HepG2 (cell line): ENCODE measurements around the gene CDYL2. TPM values are rescaled to one million over a fixed set of nuclear protein-coding genes. Genes with fewer than 3 reads are reported as not detected.

Experiments used
- ATAC-seq: fragments of 200-7000 bp; cut with Tn5 transposase; 3 replicates; pipeline ENCODE4 v1.9.1; 2020; ENCODE audit warnings: mild to moderate bottlenecking, moderate library complexity
- BruUV-seq: library from RNA; stranded (reverse); fragments of 400-500 nt; replicated peaks from 2 replicates; lab custom pipeline; 2021; lab: Mats Ljungman, UMichigan
- CTCF ChIA-PET: fragments of 300-600 bp; formaldehyde crosslinking; extraction: SDS; loops from one replicate; lab custom pipeline; 2021; ENCODE audit warnings: low total read pairs, inconsistent platforms, low intra/inter-chr PET ratio; lab: Yijun Ruan, JAX
- POLR2A ChIA-PET: fragments of 350-600 bp; sonication (Branson Sonifier 250); formaldehyde crosslinking; loops from one replicate; lab custom pipeline; 2020; ENCODE audit warnings: antibody characterized with exemption, inconsistent platforms; lab: Yijun Ruan, JAX
- DNase-seq: peaks from one replicate; pipeline ENCODE4 v3.0.0-alpha.2; 2015; ENCODE audit warnings: low spot score
- FAIRE-seq: peaks from 3 replicates; lab custom pipeline; 2011; peaks lifted over from hg19 to GRCh38; lab: Jason Lieb, UNC
- H2AFZ ChIP-seq: one replicate; pipeline ENCODE4 v1.6.1; 2011; ENCODE audit warnings: low read length, inconsistent platforms
- H3K27ac ChIP-seq: fragments of 300-600 bp; 3 replicates; pipeline ENCODE4 v1.8.0; 2011; ENCODE audit warnings: mixed run types, mild to moderate bottlenecking, mixed read lengths, low read length, inconsistent platforms; ENCODE audit not compliant: insufficient read depth; ENCODE audit errors: extremely low read length
- H3K27me3 ChIP-seq, 2 experiments: fragments of 200-600 bp in 1 of 2; 2 replicates in 1 of 2; 3 replicates in 1 of 2; pipeline versions ENCODE4 v1.6.0 to v1.8.0; 2011; ENCODE audit warnings: low read length in 2 of 2, mild to moderate bottlenecking in 2 of 2, moderate library complexity in 2 of 2, inconsistent platforms in 1 of 2; ENCODE audit not compliant: insufficient read depth in 2 of 2, control insufficient read depth in 1 of 2
- H3K36me3 ChIP-seq, 2 experiments: fragments of 200-600 bp in 1 of 2; replicated peaks in 1 of 2; 2 replicates in 1 of 2; 3 replicates in 1 of 2; pipeline versions ENCODE4 v1.5.1 to v1.8.0; 2011; ENCODE audit warnings: low read length in 2 of 2, inconsistent platforms in 1 of 2; ENCODE audit not compliant: insufficient read depth in 2 of 2, control insufficient read depth in 1 of 2
- H3K4me1 ChIP-seq: 2 replicates; pipeline ENCODE4 v1.5.1; 2012; ENCODE audit warnings: low read length, inconsistent platforms; ENCODE audit not compliant: insufficient read depth
- H3K4me2 ChIP-seq: 2 replicates; pipeline ENCODE4 v1.6.0; 2011; ENCODE audit warnings: low read depth, low read length, inconsistent platforms
- H3K4me3 ChIP-seq, 3 experiments: fragments of 200-600 bp in 1 of 3; sonication (generic), shearing (Covaris generic) in 1 of 3; replicated peaks in 1 of 3; 2 replicates each; pipeline ENCODE4 v1.5.1; 2011 to 2016; ENCODE audit warnings: low read length in 3 of 3, inconsistent platforms in 2 of 3, low read depth in 2 of 3, mild to moderate bottlenecking in 2 of 3, control low read depth in 1 of 3, mixed read lengths in 1 of 3; ENCODE audit not compliant: insufficient read depth in 1 of 3
- H3K79me2 ChIP-seq: one replicate; pipeline ENCODE4 v1.6.1; 2011; ENCODE audit warnings: low read length, inconsistent platforms; ENCODE audit not compliant: insufficient read depth
- H3K9ac ChIP-seq: 2 replicates; pipeline ENCODE4 v1.6.0; 2011; ENCODE audit warnings: mild to moderate bottlenecking, low read depth, low read length, inconsistent platforms; ENCODE audit not compliant: insufficient read depth
- H3K9me3 ChIP-seq: 2 replicates; pipeline ENCODE4 v1.5.1; 2012; ENCODE audit warnings: mild to moderate bottlenecking, low read length
- H4K20me1 ChIP-seq: 2 replicates; pipeline ENCODE4 v1.6.0; 2011; ENCODE audit warnings: inconsistent platforms, mild to moderate bottlenecking, low read length, moderate library complexity; ENCODE audit not compliant: insufficient read depth
- ARNT2 ChIP-seq: sonication (generic); formaldehyde crosslinking; IDR thresholded peaks from 2 replicates; pipeline ENCODE4 v1.8.0; 2022; ENCODE audit warnings: mild to moderate bottlenecking, low read depth, missing genetic modification reagents, moderate library complexity
- ATF7 ChIP-seq, 2 experiments: fragments of 450-650 bp in 1 of 2; sonication (generic) in 1 of 2; formaldehyde crosslinking in 1 of 2; IDR thresholded peaks; 2 replicates each; pipeline versions ENCODE4 v1.4.0 to v1.6.1; 2016 to 2020; ENCODE audit warnings: antibody characterized with exemption in 1 of 2, mild to moderate bottlenecking in 1 of 2, missing genetic modification reagents in 1 of 2
- CREBL2 ChIP-seq: sonication (generic); formaldehyde crosslinking; IDR thresholded peaks from 2 replicates; pipeline ENCODE4 v1.8.1; 2023; ENCODE audit warnings: missing genetic modification reagents, mild to moderate bottlenecking, borderline replicate concordance
- GMEB2 ChIP-seq: IDR thresholded peaks from 2 replicates; pipeline ENCODE4 v1.6.1; 2016; ENCODE audit warnings: missing biosample characterization, missing genetic modification reagents, low read depth
- HDAC2 ChIP-seq: sonication (generic); formaldehyde crosslinking; IDR thresholded peaks from 2 replicates; pipeline ENCODE4 v1.4.0; 2020; ENCODE audit warnings: missing genetic modification reagents
- NFE2L1 ChIP-seq: sonication (generic); formaldehyde crosslinking; IDR thresholded peaks from 2 replicates; pipeline ENCODE4 v1.4.0; 2020; ENCODE audit warnings: missing genetic modification reagents, mild to moderate bottlenecking, borderline replicate concordance
- PAF1 ChIP-seq: IDR thresholded peaks from 2 replicates; pipeline ENCODE4 v1.6.1; 2016; ENCODE audit warnings: missing genetic modification reagents, missing compliant biosample characterization
- SP4 ChIP-seq: sonication (generic); formaldehyde crosslinking; IDR thresholded peaks from 2 replicates; pipeline ENCODE4 v1.8.1; 2023; ENCODE audit warnings: mild to moderate bottlenecking, missing genetic modification reagents
- TAF15 ChIP-seq: fragments of 200-400 bp; formaldehyde crosslinking; IDR thresholded peaks from one replicate; pipeline ENCODE4 v1.6.1; 2018; ENCODE audit warnings: mild to moderate bottlenecking, low read depth, low read length; ENCODE audit not compliant: poor library complexity, severe bottlenecking
- THYN1 ChIP-seq: sonication (generic); formaldehyde crosslinking; IDR thresholded peaks from 2 replicates; pipeline ENCODE4 v1.8.1; 2023; ENCODE audit warnings: low read depth, mild to moderate bottlenecking, moderate library complexity, missing genetic modification reagents, borderline replicate concordance
- ZNF264 ChIP-seq: sonication (generic); formaldehyde crosslinking; IDR thresholded peaks from 2 replicates; pipeline ENCODE4 v1.4.0; 2020; ENCODE audit warnings: missing genetic modification reagents
- ZNF510 ChIP-seq: sonication (generic); formaldehyde crosslinking; IDR thresholded peaks from 2 replicates; pipeline ENCODE4 v1.4.0; 2020; ENCODE audit warnings: low read depth, mild to moderate bottlenecking, missing genetic modification reagents
- ZNF552 ChIP-seq: sonication (generic); formaldehyde crosslinking; IDR thresholded peaks from 2 replicates; pipeline ENCODE4 v1.9.0; 2022; ENCODE audit warnings: missing genetic modification reagents, mild to moderate bottlenecking, borderline replicate concordance
- ZNF639 ChIP-seq: conservative IDR thresholded peaks from 2 replicates; pipeline ENCODE4 v1.6.1; 2018; ENCODE audit warnings: missing genetic modification reagents
- ZNF704 ChIP-seq: sonication (generic); formaldehyde crosslinking; IDR thresholded peaks from 2 replicates; pipeline ENCODE4 v1.8.1; 2023; ENCODE audit warnings: mild to moderate bottlenecking, inconsistent platforms, moderate library complexity, missing genetic modification reagents, borderline replicate concordance
- ZNF770 ChIP-seq: sonication (generic); formaldehyde crosslinking; IDR thresholded peaks from 2 replicates; pipeline ENCODE4 v1.5.0; 2020; ENCODE audit warnings: mild to moderate bottlenecking, missing genetic modification reagents
- ZNF777 ChIP-seq: sonication (generic); formaldehyde crosslinking; IDR thresholded peaks from 2 replicates; pipeline ENCODE4 v1.4.0; 2020; ENCODE audit warnings: missing genetic modification reagents
- ZNF788 ChIP-seq: sonication (generic); formaldehyde crosslinking; IDR thresholded peaks from 2 replicates; pipeline ENCODE4 v1.5.0; 2020; ENCODE audit warnings: mild to moderate bottlenecking, missing genetic modification reagents, borderline replicate concordance
- ZSCAN22 ChIP-seq: sonication (generic); formaldehyde crosslinking; IDR thresholded peaks from 2 replicates; pipeline ENCODE4 v1.4.0; 2020; ENCODE audit warnings: mild to moderate bottlenecking, missing genetic modification reagents
- WGBS: methylation state at CpG from one replicate; pipeline ENCODE4 v1.1.6; 2017; ENCODE audit warnings: low lambda C conversion rate; 5-methylcytosine and 5-hydroxymethylcytosine counted together
- in situ Hi-C: cut with HindIII; loops from 2 replicates; pipeline ENCODE4 v1.10.0; 2017; ENCODE audit warnings: low pct_unique_long_range_greater_than_20kb; ENCODE audit not compliant: extremely low pct_ligation_motif_present
- intact Hi-C: fragments of 100-400 bp; cut with micrococcal nuclease; formaldehyde crosslinking; loops from one replicate; pipeline ENCODE4 v1.10.0; 2022; ENCODE audit not compliant: unreplicated experiment
- polyA plus RNA-seq, 8 experiments: library from polyadenylated mRNA; depleted of rRNA in 3 of 8; stranded (reverse) in 7 of 8; unstranded in 1 of 8; fragments of >200 nt; fragmentation: Illumina TruSeq in 4 of 8; extraction: Trizol in 4 of 8; gene quantifications; 2 replicates each; pipeline versions ENCODE4 v1.2.1 to v1.2.3, GENCODE V29; 2011 to 2016; ENCODE audit warnings: low read depth in 4 of 8, missing spikeins in 1 of 8, mixed read lengths in 1 of 8; ENCODE audit not compliant: insufficient read depth in 1 of 8
- total RNA-seq, 5 experiments: library from RNA; depleted of rRNA; stranded (reverse); fragments of >200 nt; fragmentation: Illumina TruSeq; extraction: Trizol; gene quantifications; 2 replicates each; pipeline ENCODE4 v1.2.3, GENCODE V29; 2016; ENCODE audit warnings: low read depth in 1 of 5

The CDYL2 gene
- total and polyA plus RNA-seq, 2 of the 13 experiments (the other 11 are each of a cell fraction or from before 2014, with no cell fraction given), result 0.07 to 0.35 TPM

- TF ChIP-seq ZNF639 (CRISPR knock-in tag) (no peak), ZNF777 (no peak), TAF15 (no peak), GMEB2 (CRISPR knock-in tag) (no peak), CREBL2 (CRISPR knock-in tag) (no peak), ARNT2 (CRISPR knock-in tag) (no peak), ZNF552 (CRISPR knock-in tag) (no peak), HDAC2 (CRISPR knock-in tag) (no peak), ZNF788 (CRISPR knock-in tag) (no peak)
These were observed 164.8 kb downstream of the CDYL2 start (continued) for GRCh38 chr16:80639636-80640035.

GRCh38 chr16:80637621-80638020 is 166.8 kb downstream of the CDYL2 start:
- DNase-seq (no peak), FAIRE-seq (no peak), ATAC-seq (no peak)
- Histone ChIP-seq H3K27me3 (no peaks in the 10 kb centered on the region), H3K79me2 (no peaks in the 10 kb centered on the region), H3K36me3 (no peaks in the 10 kb centered on the region), H3K9me3 (no peaks in the 10 kb centered on the region), H3K27ac (no peak overlapping the region), H3K4me3 (no peak overlapping the region), H2AFZ (no peak overlapping the region), H4K20me1 (no peaks in the 10 kb centered on the region), H3K9ac (no peak overlapping the region), H3K4me1 (no peaks in the 10 kb centered on the region), H3K4me2 (no peak overlapping the region)
- no TSS peak for BruUV-seq
- intact Hi-C loops (no loop called here), in situ Hi-C loops (no loop called here)
- CTCF ChIA-PET, result no interaction called here
- 73% methylated on average over 4 of the region's 4 CpGs for WGBS
- POLR2A ChIA-PET, result no interaction called here
- TF ChIP-seq ZNF510 (CRISPR knock-in tag) (no peak), THYN1 (no peak), ZNF704 (CRISPR knock-in tag) (no peak), PAF1 (CRISPR knock-in tag) (no peak), ZNF264 (CRISPR knock-in tag) (no peak), ZSCAN22 (CRISPR knock-in tag) (no peak), ATF7 (IDR thresholded peaks at IDR 0.05) (no peak), ATF7 (CRISPR knock-in tag; IDR thresholded peaks at IDR 0.05) (no peak), SP4 (CRISPR knock-in tag) (no peak), ZNF770 (no peak), NFE2L1 (no peak)
